HCT116 (cell line): ENCODE results near the gene ESAM.

ENCODE experiments used
- CBX3 ChIP-seq: IDR thresholded peaks from 2 replicates; pipeline ENCODE4 v1.6.1; 2012; ENCODE audit warnings: low read depth
- EZH2 ChIP-seq: fragments of 200-600 bp; sonication (generic); IDR thresholded peaks from 2 replicates; pipeline ENCODE4 v1.6.1; 2017; ENCODE audit warnings: antibody characterized with exemption, mixed run types
- EZH2phosphoT487 ChIP-seq: fragments of 200-600 bp; IDR thresholded peaks from 2 replicates; pipeline ENCODE4 v1.6.1; 2018; ENCODE audit warnings: antibody characterized with exemption, borderline replicate concordance
- JUND ChIP-seq: IDR thresholded peaks from 2 replicates; pipeline ENCODE4 v1.6.1; 2012
- POLR2A ChIP-seq: IDR thresholded peaks from 2 replicates; pipeline ENCODE4 v1.7.0; 2011; ENCODE audit warnings: borderline replicate concordance; ENCODE audit not compliant: insufficient read depth, insufficient read length; ENCODE audit errors: extremely low read depth
- POLR2AphosphoS5 ChIP-seq: IDR thresholded peaks from 2 replicates; pipeline ENCODE4 v1.6.1; 2011; ENCODE audit warnings: mild to moderate bottlenecking, low read depth, low read length, moderate library complexity
- SP1 ChIP-seq: IDR thresholded peaks from 2 replicates; pipeline ENCODE4 v1.6.1; 2012; ENCODE audit warnings: low read depth
- SRF ChIP-seq: IDR thresholded peaks from 2 replicates; pipeline ENCODE4 v1.6.1; 2012; ENCODE audit warnings: low read depth
- YY1 ChIP-seq: IDR thresholded peaks from 2 replicates; pipeline ENCODE4 v1.6.1; 2011; ENCODE audit warnings: low read length, low read depth, moderate library complexity, mild to moderate bottlenecking; ENCODE audit not compliant: insufficient replicate concordance; ENCODE audit errors: extremely low read depth
- TF ChIP-seq, protein P1 (sequence below), 3 experiments: fragments of 200-600 bp in 1 of 3; sonication (generic) in 1 of 3; IDR thresholded peaks in 2 of 3; conservative IDR thresholded peaks in 1 of 3; 2 replicates each; pipeline ENCODE4 v1.5.1; 2012 to 2017; ENCODE audit warnings: low read depth in 2 of 3, low read length in 2 of 3, antibody characterized with exemption in 1 of 3, borderline replicate concordance in 1 of 3, control low read depth in 1 of 3, mild to moderate bottlenecking in 1 of 3, mixed read lengths in 1 of 3, mixed run types in 1 of 3, moderate library complexity in 1 of 3; ENCODE audit not compliant: insufficient read depth in 1 of 3
- TF ChIP-seq, protein P2 (sequence below): IDR thresholded peaks from 2 replicates; pipeline ENCODE4 v1.6.1; 2012
- TF ChIP-seq, protein P3 (sequence below): IDR thresholded peaks from 2 replicates; pipeline ENCODE4 v1.6.1; 2012; ENCODE audit warnings: low read depth
- TF ChIP-seq, protein P4 (sequence below): IDR thresholded peaks from 2 replicates; pipeline ENCODE4 v1.6.1; 2012

DNA sequence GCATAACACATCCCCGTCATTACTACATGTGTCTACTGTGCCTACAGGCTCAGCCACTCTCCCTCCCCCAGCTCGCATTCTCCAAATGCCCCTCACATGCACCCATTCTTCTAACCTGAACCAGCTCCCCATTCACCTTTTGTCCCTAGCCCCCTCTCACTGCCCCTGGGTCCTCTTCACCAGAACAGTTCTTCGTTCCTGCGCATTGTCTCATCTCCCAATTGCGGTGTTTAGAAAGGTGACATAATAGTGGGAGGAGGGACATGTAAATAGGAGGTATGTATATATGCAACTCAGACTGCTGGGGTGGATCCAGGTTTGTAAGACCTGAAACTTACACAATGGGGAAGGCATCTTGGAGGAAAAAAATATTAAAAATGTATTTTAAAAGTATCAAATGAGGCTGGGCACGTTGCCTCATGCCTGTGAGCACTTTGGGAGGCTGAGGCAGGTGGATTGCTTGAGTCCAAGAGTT is 5.3 kb downstream of the ESAM start:
- TF ChIP-seq, protein P1, sequence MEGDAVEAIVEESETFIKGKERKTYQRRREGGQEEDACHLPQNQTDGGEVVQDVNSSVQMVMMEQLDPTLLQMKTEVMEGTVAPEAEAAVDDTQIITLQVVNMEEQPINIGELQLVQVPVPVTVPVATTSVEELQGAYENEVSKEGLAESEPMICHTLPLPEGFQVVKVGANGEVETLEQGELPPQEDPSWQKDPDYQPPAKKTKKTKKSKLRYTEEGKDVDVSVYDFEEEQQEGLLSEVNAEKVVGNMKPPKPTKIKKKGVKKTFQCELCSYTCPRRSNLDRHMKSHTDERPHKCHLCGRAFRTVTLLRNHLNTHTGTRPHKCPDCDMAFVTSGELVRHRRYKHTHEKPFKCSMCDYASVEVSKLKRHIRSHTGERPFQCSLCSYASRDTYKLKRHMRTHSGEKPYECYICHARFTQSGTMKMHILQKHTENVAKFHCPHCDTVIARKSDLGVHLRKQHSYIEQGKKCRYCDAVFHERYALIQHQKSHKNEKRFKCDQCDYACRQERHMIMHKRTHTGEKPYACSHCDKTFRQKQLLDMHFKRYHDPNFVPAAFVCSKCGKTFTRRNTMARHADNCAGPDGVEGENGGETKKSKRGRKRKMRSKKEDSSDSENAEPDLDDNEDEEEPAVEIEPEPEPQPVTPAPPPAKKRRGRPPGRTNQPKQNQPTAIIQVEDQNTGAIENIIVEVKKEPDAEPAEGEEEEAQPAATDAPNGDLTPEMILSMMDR (IDR thresholded peaks at IDR 0.05 in 2 of 3, conservative IDR thresholded peaks at IDR 0.05 in 1 of 3; ENCODE audit: borderline replicate concordance in 1 of 3, insufficient read depth in 1 of 3, low read depth in 2 of 3, low read length in 2 of 3): no peak
- no peak for TF ChIP-seq EZH2
- no peak for TF ChIP-seq SP1
- no peak for TF ChIP-seq POLR2AphosphoS5
- TF ChIP-seq SRF: no peak
- TF ChIP-seq EZH2phosphoT487: no peak
- TF ChIP-seq, protein P2, sequence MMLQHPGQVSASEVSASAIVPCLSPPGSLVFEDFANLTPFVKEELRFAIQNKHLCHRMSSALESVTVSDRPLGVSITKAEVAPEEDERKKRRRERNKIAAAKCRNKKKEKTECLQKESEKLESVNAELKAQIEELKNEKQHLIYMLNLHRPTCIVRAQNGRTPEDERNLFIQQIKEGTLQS: no peak
- TF ChIP-seq, protein P3, sequence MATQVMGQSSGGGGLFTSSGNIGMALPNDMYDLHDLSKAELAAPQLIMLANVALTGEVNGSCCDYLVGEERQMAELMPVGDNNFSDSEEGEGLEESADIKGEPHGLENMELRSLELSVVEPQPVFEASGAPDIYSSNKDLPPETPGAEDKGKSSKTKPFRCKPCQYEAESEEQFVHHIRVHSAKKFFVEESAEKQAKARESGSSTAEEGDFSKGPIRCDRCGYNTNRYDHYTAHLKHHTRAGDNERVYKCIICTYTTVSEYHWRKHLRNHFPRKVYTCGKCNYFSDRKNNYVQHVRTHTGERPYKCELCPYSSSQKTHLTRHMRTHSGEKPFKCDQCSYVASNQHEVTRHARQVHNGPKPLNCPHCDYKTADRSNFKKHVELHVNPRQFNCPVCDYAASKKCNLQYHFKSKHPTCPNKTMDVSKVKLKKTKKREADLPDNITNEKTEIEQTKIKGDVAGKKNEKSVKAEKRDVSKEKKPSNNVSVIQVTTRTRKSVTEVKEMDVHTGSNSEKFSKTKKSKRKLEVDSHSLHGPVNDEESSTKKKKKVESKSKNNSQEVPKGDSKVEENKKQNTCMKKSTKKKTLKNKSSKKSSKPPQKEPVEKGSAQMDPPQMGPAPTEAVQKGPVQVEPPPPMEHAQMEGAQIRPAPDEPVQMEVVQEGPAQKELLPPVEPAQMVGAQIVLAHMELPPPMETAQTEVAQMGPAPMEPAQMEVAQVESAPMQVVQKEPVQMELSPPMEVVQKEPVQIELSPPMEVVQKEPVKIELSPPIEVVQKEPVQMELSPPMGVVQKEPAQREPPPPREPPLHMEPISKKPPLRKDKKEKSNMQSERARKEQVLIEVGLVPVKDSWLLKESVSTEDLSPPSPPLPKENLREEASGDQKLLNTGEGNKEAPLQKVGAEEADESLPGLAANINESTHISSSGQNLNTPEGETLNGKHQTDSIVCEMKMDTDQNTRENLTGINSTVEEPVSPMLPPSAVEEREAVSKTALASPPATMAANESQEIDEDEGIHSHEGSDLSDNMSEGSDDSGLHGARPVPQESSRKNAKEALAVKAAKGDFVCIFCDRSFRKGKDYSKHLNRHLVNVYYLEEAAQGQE: no peak
- no peak for TF ChIP-seq YY1
- no peak for TF ChIP-seq JUND
- TF ChIP-seq CBX3: no peak
- no peak for TF ChIP-seq POLR2A
- TF ChIP-seq, protein P4, sequence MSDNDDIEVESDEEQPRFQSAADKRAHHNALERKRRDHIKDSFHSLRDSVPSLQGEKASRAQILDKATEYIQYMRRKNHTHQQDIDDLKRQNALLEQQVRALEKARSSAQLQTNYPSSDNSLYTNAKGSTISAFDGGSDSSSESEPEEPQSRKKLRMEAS: no peak
